GM12878 (cell line): ENCODE results near the gene COL4A2.

Experiments used
- ZNF207 ChIP-seq: fragments of 450-650 bp; IDR thresholded peaks from 2 replicates; pipeline ENCODE4 v1.6.1; 2014; ENCODE audit warnings: antibody characterized with exemption, mild to moderate bottlenecking, borderline replicate concordance
- TF ChIP-seq, protein P1 (sequence below): fragments of 150-350 bp; IDR thresholded peaks from 2 replicates; pipeline ENCODE4 v1.6.1; 2016; ENCODE audit warnings: low read depth, low read length

DNA sequence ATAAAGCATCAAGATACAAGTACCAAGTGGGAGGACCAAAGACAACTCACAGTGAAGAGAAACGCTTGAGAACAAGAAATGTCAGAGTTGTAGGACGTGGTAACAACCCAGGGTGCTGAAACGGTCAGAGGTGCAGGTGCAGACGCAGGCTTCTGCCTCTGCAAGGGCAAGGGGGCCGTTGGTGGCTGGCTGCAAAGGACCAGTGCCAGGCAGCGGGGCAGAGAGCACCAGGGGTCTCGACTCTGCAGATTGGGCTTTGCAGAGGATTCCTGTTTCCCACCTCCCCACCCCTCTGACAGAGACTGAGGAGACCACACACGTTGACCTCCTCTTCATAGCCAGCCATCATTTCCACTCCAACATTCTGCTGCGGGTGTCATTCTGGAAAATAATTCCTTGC is 216.1 kb downstream of the COL4A2 start:
- TF ChIP-seq ZNF207: no peak
- TF ChIP-seq, protein P1, sequence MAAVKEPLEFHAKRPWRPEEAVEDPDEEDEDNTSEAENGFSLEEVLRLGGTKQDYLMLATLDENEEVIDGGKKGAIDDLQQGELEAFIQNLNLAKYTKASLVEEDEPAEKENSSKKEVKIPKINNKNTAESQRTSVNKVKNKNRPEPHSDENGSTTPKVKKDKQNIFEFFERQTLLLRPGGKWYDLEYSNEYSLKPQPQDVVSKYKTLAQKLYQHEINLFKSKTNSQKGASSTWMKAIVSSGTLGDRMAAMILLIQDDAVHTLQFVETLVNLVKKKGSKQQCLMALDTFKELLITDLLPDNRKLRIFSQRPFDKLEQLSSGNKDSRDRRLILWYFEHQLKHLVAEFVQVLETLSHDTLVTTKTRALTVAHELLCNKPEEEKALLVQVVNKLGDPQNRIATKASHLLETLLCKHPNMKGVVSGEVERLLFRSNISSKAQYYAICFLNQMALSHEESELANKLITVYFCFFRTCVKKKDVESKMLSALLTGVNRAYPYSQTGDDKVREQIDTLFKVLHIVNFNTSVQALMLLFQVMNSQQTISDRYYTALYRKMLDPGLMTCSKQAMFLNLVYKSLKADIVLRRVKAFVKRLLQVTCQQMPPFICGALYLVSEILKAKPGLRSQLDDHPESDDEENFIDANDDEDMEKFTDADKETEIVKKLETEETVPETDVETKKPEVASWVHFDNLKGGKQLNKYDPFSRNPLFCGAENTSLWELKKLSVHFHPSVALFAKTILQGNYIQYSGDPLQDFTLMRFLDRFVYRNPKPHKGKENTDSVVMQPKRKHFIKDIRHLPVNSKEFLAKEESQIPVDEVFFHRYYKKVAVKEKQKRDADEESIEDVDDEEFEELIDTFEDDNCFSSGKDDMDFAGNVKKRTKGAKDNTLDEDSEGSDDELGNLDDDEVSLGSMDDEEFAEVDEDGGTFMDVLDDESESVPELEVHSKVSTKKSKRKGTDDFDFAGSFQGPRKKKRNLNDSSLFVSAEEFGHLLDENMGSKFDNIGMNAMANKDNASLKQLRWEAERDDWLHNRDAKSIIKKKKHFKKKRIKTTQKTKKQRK: no peak
